GM12865 (cell line): ENCODE data around the gene XPNPEP1.

Experiments
- DNase-seq: peaks from one replicate; pipeline ENCODE4 v3.0.0; 2010; ENCODE audit warnings: low read depth
- H3K4me3 ChIP-seq: 2 replicates; pipeline ENCODE4 v1.5.1; 2011; ENCODE audit warnings: mild to moderate bottlenecking, low read depth, low read length, control low read depth
- TF ChIP-seq, protein P1 (sequence below): IDR thresholded peaks from 2 replicates; pipeline ENCODE4 v1.5.1; 2011; ENCODE audit warnings: low read length, control low read depth, low read depth, inconsistent platforms; ENCODE audit not compliant: insufficient read depth; ENCODE audit errors: missing control alignments

The XPNPEP1 gene

DNA sequence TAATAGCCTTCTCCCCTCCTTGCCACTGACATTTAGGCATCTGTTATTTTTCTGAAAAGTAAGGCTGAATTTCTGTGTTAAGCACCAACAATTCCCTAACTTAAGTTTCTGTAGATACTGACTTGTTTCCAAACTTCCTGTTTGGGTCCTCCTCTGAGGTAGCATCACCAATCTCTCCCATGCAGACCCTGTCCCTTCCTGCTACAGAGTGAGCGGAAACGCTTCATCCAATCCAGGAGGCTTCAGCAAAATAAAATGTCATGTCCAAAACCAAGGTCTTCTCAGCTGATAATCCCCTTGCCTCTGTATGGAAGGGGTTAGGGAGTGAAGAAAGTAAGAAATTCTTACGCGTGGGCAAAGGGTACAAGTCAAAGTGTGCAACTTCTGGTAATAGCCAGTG is 29.9 kb downstream of the XPNPEP1 start:
- H3K4me3 ChIP-seq = no peak overlapping the region
- TF ChIP-seq, protein P1, sequence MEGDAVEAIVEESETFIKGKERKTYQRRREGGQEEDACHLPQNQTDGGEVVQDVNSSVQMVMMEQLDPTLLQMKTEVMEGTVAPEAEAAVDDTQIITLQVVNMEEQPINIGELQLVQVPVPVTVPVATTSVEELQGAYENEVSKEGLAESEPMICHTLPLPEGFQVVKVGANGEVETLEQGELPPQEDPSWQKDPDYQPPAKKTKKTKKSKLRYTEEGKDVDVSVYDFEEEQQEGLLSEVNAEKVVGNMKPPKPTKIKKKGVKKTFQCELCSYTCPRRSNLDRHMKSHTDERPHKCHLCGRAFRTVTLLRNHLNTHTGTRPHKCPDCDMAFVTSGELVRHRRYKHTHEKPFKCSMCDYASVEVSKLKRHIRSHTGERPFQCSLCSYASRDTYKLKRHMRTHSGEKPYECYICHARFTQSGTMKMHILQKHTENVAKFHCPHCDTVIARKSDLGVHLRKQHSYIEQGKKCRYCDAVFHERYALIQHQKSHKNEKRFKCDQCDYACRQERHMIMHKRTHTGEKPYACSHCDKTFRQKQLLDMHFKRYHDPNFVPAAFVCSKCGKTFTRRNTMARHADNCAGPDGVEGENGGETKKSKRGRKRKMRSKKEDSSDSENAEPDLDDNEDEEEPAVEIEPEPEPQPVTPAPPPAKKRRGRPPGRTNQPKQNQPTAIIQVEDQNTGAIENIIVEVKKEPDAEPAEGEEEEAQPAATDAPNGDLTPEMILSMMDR = no peak
- DNase-seq = no peak

DNA sequence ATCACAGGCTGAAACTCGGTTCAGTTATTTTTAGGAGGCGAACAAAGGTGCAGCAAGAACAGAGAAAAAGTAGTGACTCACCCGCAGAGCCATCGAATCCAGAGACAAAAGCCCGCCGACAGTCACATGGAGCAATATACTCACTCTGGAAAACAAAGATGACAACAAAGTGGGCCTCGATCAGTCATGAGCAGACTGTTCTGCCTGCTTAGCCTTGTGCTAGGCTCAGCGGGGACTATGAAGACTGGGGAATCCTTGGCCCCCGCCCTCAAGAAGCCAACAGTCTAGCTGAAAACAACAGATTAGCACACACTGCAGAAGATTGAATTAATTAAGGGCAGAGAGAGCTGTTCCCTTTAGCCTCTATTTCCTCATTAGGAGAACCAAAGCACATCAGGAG is 30.4 kb downstream of the XPNPEP1 start:
- no peak for DNase-seq
- no peak overlapping the region for H3K4me3 ChIP-seq
- TF ChIP-seq, protein P1 = no peak

DNA sequence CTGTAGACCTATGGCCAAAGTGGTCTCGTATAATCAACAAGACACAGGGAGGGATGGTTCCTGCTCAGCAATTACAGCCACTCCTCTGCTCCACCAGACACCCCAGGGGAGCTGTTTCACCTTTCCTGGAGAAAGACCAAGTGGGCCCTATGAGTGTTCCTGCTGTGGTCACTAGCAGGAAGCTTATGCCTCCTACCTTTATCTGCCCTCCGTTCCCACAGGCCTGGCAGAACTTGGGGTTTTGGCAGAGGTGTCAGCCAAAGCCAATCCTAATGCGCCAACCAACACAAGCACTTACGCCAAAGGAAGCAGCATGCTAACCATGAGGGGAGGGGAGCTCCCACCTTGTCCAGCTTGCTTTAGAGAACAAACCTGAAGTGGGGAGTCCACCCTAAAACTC is 31.2 kb downstream of the XPNPEP1 start:
- DNase-seq = no peak
- no peak overlapping the region for H3K4me3 ChIP-seq
- TF ChIP-seq, protein P1 = no peak

DNA sequence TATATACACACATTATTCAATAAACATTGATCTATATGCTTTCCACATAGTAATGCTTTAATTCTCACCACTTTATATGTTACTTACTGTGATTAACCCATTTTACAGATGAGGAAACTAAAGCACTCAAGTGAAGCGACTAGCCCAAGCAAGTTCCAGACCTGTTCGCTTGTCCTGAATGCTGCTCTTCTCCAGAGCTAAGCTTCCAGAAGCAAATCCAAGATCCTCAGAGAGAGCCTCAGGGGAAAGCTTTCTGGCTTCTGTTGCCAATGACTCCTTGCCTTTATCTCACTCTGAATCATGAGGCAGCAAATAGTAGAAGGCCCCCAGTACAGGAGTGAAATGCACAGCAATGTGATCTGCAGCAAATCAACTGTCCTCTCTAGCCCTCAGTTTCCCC is 32.2 kb downstream of the XPNPEP1 start:
- H3K4me3 ChIP-seq = no peak overlapping the region
- DNase-seq = no peak
- TF ChIP-seq, protein P1 = no peak

DNA sequence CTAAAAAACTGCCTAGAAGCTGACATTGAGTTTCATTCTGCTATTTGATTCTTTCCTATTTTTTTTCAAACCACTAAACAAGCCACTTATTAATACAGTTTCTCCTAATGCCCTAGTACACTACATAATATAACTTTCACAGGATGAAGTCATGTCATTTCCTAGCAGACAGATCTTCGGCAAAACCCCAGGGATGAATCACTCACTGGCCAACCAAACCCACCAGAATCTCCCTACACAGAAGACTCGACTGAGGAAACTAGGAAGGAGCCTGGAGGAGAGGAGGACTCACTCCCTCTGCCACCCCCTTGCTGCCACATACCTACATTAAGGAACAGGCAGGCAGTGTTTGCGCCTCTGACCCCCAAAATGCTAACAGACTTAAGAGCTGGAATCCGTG is 33.4 kb downstream of the XPNPEP1 start:
- H3K4me3 ChIP-seq = no peak overlapping the region
- TF ChIP-seq, protein P1 = no peak
- DNase-seq = no peak

DNA sequence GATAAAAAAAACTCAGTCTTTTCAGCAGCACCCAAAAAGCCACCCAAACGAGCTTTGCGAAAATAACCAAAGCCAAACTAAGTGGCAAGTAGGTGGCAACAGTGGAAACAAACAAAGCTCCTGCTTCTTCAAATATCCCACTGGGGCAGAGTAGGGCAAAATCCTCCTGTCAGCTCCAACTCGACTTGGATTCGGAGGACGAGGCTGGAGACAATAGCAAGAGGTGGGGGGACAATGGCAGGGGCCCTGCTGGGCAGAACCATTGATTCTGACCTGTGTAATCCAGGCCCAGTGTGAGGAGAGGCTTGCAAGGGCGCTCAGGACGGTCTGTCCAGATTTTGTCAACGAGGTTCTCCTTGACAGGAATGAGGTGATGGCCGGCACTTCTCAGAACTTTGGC is 35.5 kb downstream of the XPNPEP1 start:
- TF ChIP-seq, protein P1 = no peak
- H3K4me3 ChIP-seq = no peak overlapping the region
- no peak for DNase-seq

DNA sequence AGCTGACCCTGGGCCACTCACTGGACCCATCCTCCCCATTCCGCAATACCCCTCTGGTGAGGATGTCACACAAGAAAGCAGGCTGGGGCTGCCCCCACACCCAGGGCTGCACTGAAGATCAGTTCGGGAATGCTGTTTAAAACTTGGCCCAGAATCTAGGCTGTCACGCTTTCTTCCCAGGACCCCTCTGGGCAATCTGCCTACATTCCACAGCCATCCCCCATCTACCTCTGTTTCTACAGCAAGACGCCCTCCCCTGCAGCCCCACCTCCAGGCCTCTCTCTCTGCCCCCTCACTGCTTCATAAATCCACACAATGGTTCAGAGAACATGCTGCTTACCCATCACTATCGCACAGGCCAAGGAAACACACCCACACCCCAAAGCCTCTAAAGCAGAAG is 36.1 kb downstream of the XPNPEP1 start:
- DNase-seq = no peak
- no peak overlapping the region for H3K4me3 ChIP-seq
- TF ChIP-seq, protein P1 = no peak
